ENCODE results near the gene DMXL2. TPM values are rescaled to one million over a fixed set of nuclear protein-coding genes. Genes with fewer than 3 reads are reported as not detected.

DMXL2 gene
- total and polyA plus RNA-seq, 9 of the 15 experiments (the other 6 are each of a cell fraction or from before 2014, with no cell fraction given), result 9.3 to 57.7 (median 30.7) TPM

DNA sequence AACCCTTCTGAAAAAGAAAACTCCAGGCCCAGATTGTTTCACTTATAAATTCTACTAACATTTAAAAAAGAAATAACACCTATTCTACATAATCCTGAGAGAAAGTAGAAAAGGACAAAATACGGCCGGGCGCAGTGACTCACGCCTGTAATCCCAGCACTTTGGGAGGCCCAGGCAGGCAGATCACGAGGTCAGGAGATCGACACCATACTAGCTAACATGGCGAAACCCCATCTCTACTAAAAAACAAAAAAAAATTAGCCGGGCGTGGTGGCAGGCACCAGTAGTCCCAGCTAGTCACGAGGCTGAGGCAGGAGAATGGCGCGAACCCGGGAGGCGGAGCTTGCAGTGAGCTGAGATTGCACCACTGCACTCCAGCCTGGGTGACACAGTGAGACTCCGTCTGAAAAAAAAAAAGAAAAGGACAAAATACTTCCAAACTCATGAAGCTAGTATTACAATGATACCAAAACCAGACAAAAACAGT lies 19.1 kb downstream of the DMXL2 start (continued):
- TF ChIP-seq CEBPG (CRISPR knock-in tag; IDR thresholded peaks at IDR 0.05) (peak; percentile 73), CEBPG (tag; conservative IDR thresholded peaks at IDR 0.05 in 1 of 2, IDR thresholded peaks at IDR 0.05 in 1 of 2) (peak; percentile 73 to 93), CEBPB (tag; IDR thresholded peaks at IDR 0.05) (peak; percentile 96), RAD51 (IDR thresholded peaks at IDR 0.05; ENCODE audit: borderline replicate concordance, low read depth) (peak; percentile 88), TAF7 (tag; IDR thresholded peaks at IDR 0.05) (peak; percentile 40; the same call in 1 of the 2 replicates), HDAC2 (IDR thresholded peaks at IDR 0.05) (peak; percentile 87), PHF21A (IDR thresholded peaks at IDR 0.05; ENCODE audit: borderline replicate concordance, low read depth) (peak; percentile 93; the same call in 1 of the 2 replicates), SMARCA4 (IDR thresholded peaks at IDR 0.05) (peak; percentile 66; the same call in 1 of the 2 replicates), VEZF1 (CRISPR knock-in tag; IDR thresholded peaks at IDR 0.05) (peak; percentile 38; the same call in 1 of the 2 replicates), POLR2A (conservative IDR thresholded peaks at IDR 0.05) (peak; percentile 88), KDM1A (IDR thresholded peaks at IDR 0.05) (peak; percentile 73 to 79), YY1 (IDR thresholded peaks at IDR 0.05; ENCODE audit: borderline replicate concordance in 1 of 3, control insufficient read depth in 1 of 3, extremely low read depth in 1 of 3, insufficient read depth in 3 of 3, insufficient read length in 1 of 3, insufficient replicate concordance in 2 of 3, low read depth in 1 of 3, low read length in 2 of 3) (peak in 2 of 3 experiments; percentile 54 to 84), RCOR1 (IDR thresholded peaks at IDR 0.05; ENCODE audit: borderline replicate concordance in 1 of 2, low read depth in 2 of 2, low read length in 2 of 2) (peak in 1 of 2 experiments; percentile 68; a peak in 2 of 4 replicates), ZNF644 (tag; IDR thresholded peaks at IDR 0.05; ENCODE audit: low read depth) (peak; percentile 70; the same call in 1 of the 2 replicates)
- TF ChIP-seq, protein P1, sequence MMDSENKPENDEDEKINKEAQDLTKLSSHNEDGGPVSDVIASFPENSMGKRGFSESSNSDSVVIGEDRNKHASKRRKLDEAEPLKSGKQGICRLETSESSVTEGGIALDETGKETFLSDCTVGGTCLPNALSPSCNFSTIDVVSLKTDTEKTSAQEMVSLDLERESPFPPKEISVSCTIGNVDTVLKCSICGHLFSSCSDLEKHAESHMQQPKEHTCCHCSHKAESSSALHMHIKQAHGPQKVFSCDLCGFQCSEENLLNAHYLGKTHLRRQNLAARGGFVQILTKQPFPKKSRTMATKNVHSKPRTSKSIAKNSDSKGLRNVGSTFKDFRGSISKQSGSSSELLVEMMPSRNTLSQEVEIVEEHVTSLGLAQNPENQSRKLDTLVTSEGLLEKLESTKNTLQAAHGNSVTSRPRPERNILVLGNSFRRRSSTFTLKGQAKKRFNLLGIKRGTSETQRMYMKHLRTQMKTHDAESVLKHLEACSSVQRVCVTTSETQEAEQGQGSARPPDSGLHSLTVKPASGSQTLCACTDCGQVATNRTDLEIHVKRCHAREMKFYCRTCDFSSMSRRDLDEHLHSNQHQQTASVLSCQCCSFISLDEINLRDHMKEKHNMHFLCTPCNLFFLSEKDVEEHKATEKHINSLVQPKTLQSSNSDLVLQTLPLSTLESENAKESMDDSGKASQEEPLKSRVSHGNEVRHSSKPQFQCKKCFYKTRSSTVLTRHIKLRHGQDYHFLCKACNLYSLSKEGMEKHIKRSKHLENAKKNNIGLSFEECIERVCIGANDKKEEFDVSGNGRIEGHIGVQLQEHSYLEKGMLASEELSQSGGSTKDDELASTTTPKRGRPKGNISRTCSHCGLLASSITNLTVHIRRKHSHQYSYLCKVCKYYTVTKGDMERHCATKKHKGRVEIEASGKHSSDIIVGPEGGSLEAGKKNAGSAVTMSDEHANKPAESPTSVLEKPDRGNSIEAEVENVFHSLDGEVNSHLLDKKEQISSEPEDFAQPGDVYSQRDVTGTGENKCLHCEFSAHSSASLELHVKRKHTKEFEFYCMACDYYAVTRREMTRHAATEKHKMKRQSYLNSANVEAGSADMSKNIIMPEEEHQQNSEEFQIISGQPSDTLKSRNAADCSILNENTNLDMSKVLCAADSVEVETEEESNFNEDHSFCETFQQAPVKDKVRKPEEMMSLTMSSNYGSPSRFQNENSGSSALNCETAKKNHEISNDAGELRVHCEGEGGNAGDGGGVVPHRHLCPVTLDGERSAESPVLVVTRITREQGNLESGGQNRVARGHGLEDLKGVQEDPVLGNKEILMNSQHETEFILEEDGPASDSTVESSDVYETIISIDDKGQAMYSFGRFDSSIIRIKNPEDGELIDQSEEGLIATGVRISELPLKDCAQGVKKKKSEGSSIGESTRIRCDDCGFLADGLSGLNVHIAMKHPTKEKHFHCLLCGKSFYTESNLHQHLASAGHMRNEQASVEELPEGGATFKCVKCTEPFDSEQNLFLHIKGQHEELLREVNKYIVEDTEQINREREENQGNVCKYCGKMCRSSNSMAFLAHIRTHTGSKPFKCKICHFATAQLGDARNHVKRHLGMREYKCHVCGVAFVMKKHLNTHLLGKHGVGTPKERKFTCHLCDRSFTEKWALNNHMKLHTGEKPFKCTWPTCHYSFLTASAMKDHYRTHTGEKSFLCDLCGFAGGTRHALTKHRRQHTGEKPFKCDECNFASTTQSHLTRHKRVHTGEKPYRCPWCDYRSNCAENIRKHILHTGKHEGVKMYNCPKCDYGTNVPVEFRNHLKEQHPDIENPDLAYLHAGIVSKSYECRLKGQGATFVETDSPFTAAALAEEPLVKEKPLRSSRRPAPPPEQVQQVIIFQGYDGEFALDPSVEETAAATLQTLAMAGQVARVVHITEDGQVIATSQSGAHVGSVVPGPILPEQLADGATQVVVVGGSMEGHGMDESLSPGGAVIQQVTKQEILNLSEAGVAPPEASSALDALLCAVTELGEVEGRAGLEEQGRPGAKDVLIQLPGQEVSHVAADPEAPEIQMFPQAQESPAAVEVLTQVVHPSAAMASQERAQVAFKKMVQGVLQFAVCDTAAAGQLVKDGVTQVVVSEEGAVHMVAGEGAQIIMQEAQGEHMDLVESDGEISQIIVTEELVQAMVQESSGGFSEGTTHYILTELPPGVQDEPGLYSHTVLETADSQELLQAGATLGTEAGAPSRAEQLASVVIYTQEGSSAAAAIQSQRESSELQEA (IDR thresholded peaks at IDR 0.05; ENCODE audit: low read depth), result peak; percentile 66
- TF ChIP-seq, protein P2, sequence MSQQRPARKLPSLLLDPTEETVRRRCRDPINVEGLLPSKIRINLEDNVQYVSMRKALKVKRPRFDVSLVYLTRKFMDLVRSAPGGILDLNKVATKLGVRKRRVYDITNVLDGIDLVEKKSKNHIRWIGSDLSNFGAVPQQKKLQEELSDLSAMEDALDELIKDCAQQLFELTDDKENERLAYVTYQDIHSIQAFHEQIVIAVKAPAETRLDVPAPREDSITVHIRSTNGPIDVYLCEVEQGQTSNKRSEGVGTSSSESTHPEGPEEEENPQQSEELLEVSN (IDR thresholded peaks at IDR 0.05; ENCODE audit: borderline replicate concordance in 1 of 2, extremely low read depth in 1 of 2, insufficient read depth in 1 of 2, insufficient read length in 1 of 2, low read depth in 1 of 2, low read length in 1 of 2, poor library complexity in 1 of 2, severe bottlenecking in 1 of 2), result peak in 1 of 2 experiments; percentile 19
